Posterior vena cava (tissue), 2 donors: ENCODE results near the gene SORL1. TPM values are rescaled to one million over a fixed set of nuclear protein-coding genes. Genes with fewer than 3 reads are reported as not detected.

Experiments used
- DNase-seq: peaks from one replicate; pipeline ENCODE4 v3.0.0-alpha.2; 2020; ENCODE audit warnings: low spot score
- intact Hi-C, 2 donors: fragments of 100-400 bp; cut with DNase I; formaldehyde crosslinking; loops; one replicate each; pipeline versions ENCODE4 v1.14.1 to v1.14.2; 2022 to 2023
- total RNA-seq, 2 donors: library from RNA; stranded (reverse); fragmentation: NEBNext Ultra II Directional; extraction: Animal tissue kit (Norgen Biotek cat#: 25700); gene quantifications; one replicate each; pipeline ENCODE4 v1.2.1, GENCODE V29; 2021
- donor health status: DM: yes; HTN: yes; CAD: no.
- donor health status: DM: yes; HTN: yes; CAD: no.

Gene SORL1
- total RNA-seq, 2 donors from 2014 or later = 9.4 to 15.7 TPM

GRCh38 chr11:121654259-121654842, 202.2 kb downstream of the SORL1 start:
- no peak for DNase-seq
- intact Hi-C loops = loop anchor here in 1 of 2 donors (5.0 to 10.0 kb wide), 2 partner anchors 450 to 848 kb away; no protein-coding TSS in a partner anchor

GRCh38 chr11:121654843-121655536, 202.9 kb downstream of the SORL1 start:
- DNase-seq = no peak
- intact Hi-C loops = loop anchor here (5.0 to 10.0 kb wide), 4 partner anchors 447 to 847 kb away; no protein-coding TSS in a partner anchor

GRCh38 chr11:121655537-121656327, 203.6 kb downstream of the SORL1 start:
- intact Hi-C loops = loop anchor here (5.0 to 10.0 kb wide), 3 partner anchors 447 to 547 kb away; no protein-coding TSS in a partner anchor
- DNase-seq = peak; percentile 97

GRCh38 chr11:121656328-121657090, 204.4 kb downstream of the SORL1 start:
- intact Hi-C loops = loop anchor here (5.0 to 10.0 kb wide), 3 partner anchors 446 to 546 kb away; no protein-coding TSS in a partner anchor
- no peak for DNase-seq

- intact Hi-C loops = loop anchor here (5.0 to 10.0 kb wide), 3 partner anchors 445 to 545 kb away; no protein-coding TSS in a partner anchor
- no peak for DNase-seq
Observed at GRCh38 chr11:121657146-121657545, 205.0 kb downstream of the SORL1 start.

- intact Hi-C loops = loop anchor here (5.0 to 10.0 kb wide), 4 partner anchors 65 to 542 kb away; no protein-coding TSS in a partner anchor
- DNase-seq = no peak
Observed at GRCh38 chr11:121659811-121660210, 207.7 kb downstream of the SORL1 start.

GRCh38 chr11:121661880-121662486, 209.9 kb downstream of the SORL1 start:
- DNase-seq = no peak

GRCh38 chr11:121664144-121664543, 212.0 kb downstream of the SORL1 start:
- intact Hi-C loops = loop anchor here in 1 of 2 donors (10.0 kb wide), 1 partner anchor 61 kb away; no protein-coding TSS in a partner anchor
- DNase-seq = no peak

More at GRCh38 chr11:121661880-121662486, 209.9 kb downstream of the SORL1 start:
- intact Hi-C loops = loop anchor here in 1 of 2 donors (10.0 kb wide), 1 partner anchor 63 kb away; no protein-coding TSS in a partner anchor

- DNase-seq = no peak
- intact Hi-C loops = loop anchor here in 1 of 2 donors (10.0 kb wide), 1 partner anchor 59 kb away; no protein-coding TSS in a partner anchor
Observed at GRCh38 chr11:121665206-121665838, 213.2 kb downstream of the SORL1 start.

GRCh38 chr11:121667836-121668235, 215.7 kb downstream of the SORL1 start:
- intact Hi-C loops = loop anchor here in 1 of 2 donors (10.0 kb wide), 1 partner anchor 57 kb away; no protein-coding TSS in a partner anchor
- DNase-seq = no peak

- DNase-seq = no peak
- intact Hi-C loops = loop anchor here in 1 of 2 donors (10.0 kb wide), 1 partner anchor 55 kb away; no protein-coding TSS in a partner anchor
Observed at GRCh38 chr11:121669422-121669821, 217.3 kb downstream of the SORL1 start.

- intact Hi-C loops = no loop called here
- DNase-seq = no peak
Observed at GRCh38 chr11:121670266-121670665, 218.2 kb downstream of the SORL1 start.

- intact Hi-C loops = no loop called here
- no peak for DNase-seq
Observed at GRCh38 chr11:121670805-121671282, 218.7 kb downstream of the SORL1 start.

- no peak for DNase-seq
- intact Hi-C loops = no loop called here
Observed at GRCh38 chr11:121671283-121672168, 219.4 kb downstream of the SORL1 start.

- intact Hi-C loops = no loop called here
- DNase-seq = no peak
Observed at GRCh38 chr11:121672630-121673487, 220.7 kb downstream of the SORL1 start.
